Breast epithelium (tissue), 3 donors: ENCODE data around the gene GOLGA8B.

Experiments used
- CTCF ChIP-seq, 3 donors: fragments of 450-650 bp; IDR thresholded peaks; one replicate each; pipeline ENCODE4 v1.5.1; 2016 to 2017; ENCODE audit warnings: antibody characterized with exemption in 3 of 3, mild to moderate bottlenecking in 3 of 3, moderate library complexity in 3 of 3
- POLR2A ChIP-seq: fragments of 450-650 bp; IDR thresholded peaks from one replicate; pipeline ENCODE4 v1.6.1; 2016; ENCODE audit warnings: antibody characterized with exemption, mild to moderate bottlenecking, moderate library complexity
- POLR2AphosphoS5 ChIP-seq, 3 donors: sonication (generic); formaldehyde crosslinking; IDR thresholded peaks; one replicate each; pipeline ENCODE4 v1.6.1; 2017; ENCODE audit warnings: antibody characterized with exemption in 3 of 3

- no peak for TF ChIP-seq POLR2AphosphoS5 (IDR thresholded peaks at IDR 0.05)
- no peak for TF ChIP-seq POLR2A
- TF ChIP-seq CTCF (IDR thresholded peaks at IDR 0.05), result no peak
These were observed at the start of gene GOLGA8B for GRCh38 chr15:34583399-34584329.
